Trophoblast cell (in vitro differentiated cells and primary cell): ENCODE data around the gene HAS3.

Experiments used
- DNase-seq, 2 donors: peaks; one replicate each; pipeline ENCODE4 v3.0.0-alpha.2; 2016
- H2AFZ ChIP-seq: 2 replicates; pipeline ENCODE4 v1.6.1; 2013; ENCODE audit warnings: low read length, moderate library complexity, mild to moderate bottlenecking; ENCODE audit not compliant: insufficient read depth, poor library complexity
- H2AK5ac ChIP-seq: 2 replicates; pipeline ENCODE4 v1.6.1; 2013; ENCODE audit warnings: mild to moderate bottlenecking, low read length
- H2BK120ac ChIP-seq: 2 replicates; pipeline ENCODE4 v1.6.1; 2013; ENCODE audit warnings: low read length, mild to moderate bottlenecking, moderate library complexity; ENCODE audit not compliant: insufficient read depth, poor library complexity
- H2BK12ac ChIP-seq: 2 replicates; pipeline ENCODE4 v1.6.1; 2013; ENCODE audit warnings: mild to moderate bottlenecking, low read length, moderate library complexity
- H2BK5ac ChIP-seq: 2 replicates; pipeline ENCODE4 v1.6.1; 2013; ENCODE audit warnings: low read length, low read depth, moderate library complexity, mild to moderate bottlenecking; ENCODE audit not compliant: poor library complexity
- H3K14ac ChIP-seq: 2 replicates; pipeline ENCODE4 v1.6.1; 2013; ENCODE audit warnings: mild to moderate bottlenecking, low read length
- H3K18ac ChIP-seq: 2 replicates; pipeline ENCODE4 v1.6.1; 2013; ENCODE audit warnings: mild to moderate bottlenecking, low read length
- H3K23ac ChIP-seq: 2 replicates; pipeline ENCODE4 v1.6.1; 2013; ENCODE audit warnings: low read length
- H3K27ac ChIP-seq: 2 replicates; pipeline ENCODE4 v1.5.1; 2013; ENCODE audit warnings: low read depth, mild to moderate bottlenecking, inconsistent platforms, low read length, moderate library complexity
- H3K27me3 ChIP-seq: 2 replicates; pipeline ENCODE4 v1.6.1; 2013; ENCODE audit warnings: inconsistent platforms, mild to moderate bottlenecking, low read length, moderate library complexity; ENCODE audit not compliant: insufficient read depth
- H3K36me3 ChIP-seq, 2 experiments: 1 replicate in 1 of 2; 2 replicates in 1 of 2; pipeline ENCODE4 v1.6.1; 2013; ENCODE audit warnings: low read length in 2 of 2, mild to moderate bottlenecking in 2 of 2, moderate library complexity in 1 of 2; ENCODE audit not compliant: insufficient read depth in 2 of 2, control insufficient read depth in 1 of 2
- H3K4ac ChIP-seq: 2 replicates; pipeline ENCODE4 v1.6.1; 2013; ENCODE audit warnings: low read depth, mild to moderate bottlenecking, low read length, moderate library complexity
- H3K4me1 ChIP-seq, 2 experiments: 1 replicate in 1 of 2; 2 replicates in 1 of 2; pipeline ENCODE4 v1.6.1; 2013; ENCODE audit warnings: low read length in 2 of 2, mild to moderate bottlenecking in 2 of 2, moderate library complexity in 1 of 2; ENCODE audit not compliant: insufficient read depth in 2 of 2, control insufficient read depth in 1 of 2
- H3K4me2 ChIP-seq: 2 replicates; pipeline ENCODE4 v1.6.1; 2013; ENCODE audit warnings: inconsistent platforms, mild to moderate bottlenecking, low read length, moderate library complexity
- H3K4me3 ChIP-seq: 2 replicates; pipeline ENCODE4 v1.5.1; 2013; ENCODE audit warnings: mild to moderate bottlenecking, low read depth, low read length, inconsistent platforms
- H3K79me1 ChIP-seq: one replicate; pipeline ENCODE4 v1.6.1; 2013; ENCODE audit warnings: low read length
- H3K79me2 ChIP-seq: 2 replicates; pipeline ENCODE4 v1.6.1; 2013; ENCODE audit warnings: low read length, mild to moderate bottlenecking; ENCODE audit not compliant: control insufficient read depth, insufficient read depth, poor library complexity
- H3K9ac ChIP-seq: 2 replicates; pipeline ENCODE4 v1.6.1; 2013; ENCODE audit warnings: mild to moderate bottlenecking, low read length
- H3K9me3 ChIP-seq: 2 replicates; pipeline ENCODE4 v1.6.1; 2013; ENCODE audit warnings: low read depth, mild to moderate bottlenecking, control low read depth, inconsistent platforms, low read length; ENCODE audit not compliant: insufficient read depth
- H4K12ac ChIP-seq: 2 replicates; pipeline ENCODE4 v1.6.1; 2013; ENCODE audit warnings: low read depth, mild to moderate bottlenecking, low read length, moderate library complexity
- H4K8ac ChIP-seq: 2 replicates; pipeline ENCODE4 v1.6.1; 2013; ENCODE audit warnings: low read depth, mild to moderate bottlenecking, low read length, moderate library complexity
- H4K91ac ChIP-seq: one replicate; pipeline ENCODE4 v1.6.1; 2013; ENCODE audit warnings: low read depth, mild to moderate bottlenecking, low read length, moderate library complexity
- WGBS: extraction: QIAGEN DNeasy Blood & Tissue Kit; methylation state at CpG from one replicate; pipeline ENCODE4 v1.1.7; 2013; ENCODE audit warnings: missing lambda C conversion rate; ENCODE audit not compliant: insufficient read length, insufficient coverage; ENCODE audit errors: extremely low coverage; 5-methylcytosine and 5-hydroxymethylcytosine counted together

The HAS3 gene

GRCh38 chr16:69106491-69107315, 1.2 kb downstream of the HAS3 start:
- Histone ChIP-seq H2AFZ (no peak overlapping the region), H2BK12ac (no peak overlapping the region), H3K79me2 (peaks cover 2% of the 10 kb centered on the region), H3K36me3 (peaks cover 6 to 9% of the 10 kb centered on the region in 2 experiments), H4K8ac (no peak overlapping the region), H4K91ac (no peak overlapping the region), H2BK5ac (no peak overlapping the region), H3K9ac (peak overlapping the region; percentile 16), H3K4me2 (peak overlapping the region; percentile 96), H3K14ac (no peak overlapping the region), H2BK120ac (no peak overlapping the region), H3K27ac (no peak overlapping the region), H3K27me3 (peaks cover 29% of the 10 kb centered on the region), H2AK5ac (no peak overlapping the region), H3K9me3 (peaks cover 4% of the 10 kb centered on the region), H4K12ac (no peak overlapping the region), H3K79me1 (no peaks in the 10 kb centered on the region), H3K23ac (no peak overlapping the region), H3K4me1 (peaks cover 14 to 17% of the 10 kb centered on the region in 2 experiments), H3K4ac (no peak overlapping the region), H3K4me3 (peak overlapping the region; percentile 5), H3K18ac (no peak overlapping the region)
- no CpG with 5 or more reads among the region's 55 CpGs for WGBS
- DNase-seq = no peak

- H2BK120ac ChIP-seq = no peak overlapping the region
- H2AK5ac ChIP-seq = no peak overlapping the region
- peaks cover 4% of the 10 kb centered on the region for H3K9me3 ChIP-seq
- no peak overlapping the region for H4K91ac ChIP-seq
- H3K36me3 ChIP-seq = peaks cover 6 to 9% of the 10 kb centered on the region in 2 experiments
- WGBS = no CpG with 5 or more reads among the region's 52 CpGs
- H3K18ac ChIP-seq = no peak overlapping the region
- no peak overlapping the region for H2BK12ac ChIP-seq
- no peak overlapping the region for H3K27ac ChIP-seq
- peak overlapping the region; percentile 96 for H3K4me2 ChIP-seq
- H4K8ac ChIP-seq = no peak overlapping the region
- H4K12ac ChIP-seq = no peak overlapping the region
- H3K4me3 ChIP-seq = no peak overlapping the region
- peaks cover 29% of the 10 kb centered on the region for H3K27me3 ChIP-seq
- no peak overlapping the region for H2AFZ ChIP-seq
- DNase-seq = peak in 1 of 2 donors; percentile 45
- H3K23ac ChIP-seq = no peak overlapping the region
- no peak overlapping the region for H3K4ac ChIP-seq
- no peak overlapping the region for H3K14ac ChIP-seq
- H2BK5ac ChIP-seq = no peak overlapping the region
- peaks cover 2% of the 10 kb centered on the region for H3K79me2 ChIP-seq
- H3K79me1 ChIP-seq = no peaks in the 10 kb centered on the region
- peaks cover 14 to 23% of the 10 kb centered on the region in 2 experiments for H3K4me1 ChIP-seq
- no peak overlapping the region for H3K9ac ChIP-seq
These were observed 2.0 kb downstream of the HAS3 start for GRCh38 chr16:69107316-69107962.

GRCh38 chr16:69108064-69108904, 2.8 kb downstream of the HAS3 start:
- DNase-seq = no peak
- H3K4me2 ChIP-seq = no peak overlapping the region
- H3K4me1 ChIP-seq = peaks cover 16 to 25% of the 10 kb centered on the region in 2 experiments
- no peak overlapping the region for H3K9ac ChIP-seq
- H2BK120ac ChIP-seq = no peak overlapping the region
- peaks cover 29% of the 10 kb centered on the region for H3K27me3 ChIP-seq
- H3K79me2 ChIP-seq = peaks cover 2% of the 10 kb centered on the region
- no peak overlapping the region for H3K4ac ChIP-seq
- H2BK12ac ChIP-seq = no peak overlapping the region
- no peak overlapping the region for H4K12ac ChIP-seq
- no peak overlapping the region for H4K8ac ChIP-seq
- H2BK5ac ChIP-seq = no peak overlapping the region
- no peak overlapping the region for H3K23ac ChIP-seq
- H2AK5ac ChIP-seq = no peak overlapping the region
- WGBS = no CpG with 5 or more reads among the region's 9 CpGs
- H3K18ac ChIP-seq = no peak overlapping the region
- no peaks in the 10 kb centered on the region for H3K79me1 ChIP-seq
- peaks cover 4% of the 10 kb centered on the region for H3K9me3 ChIP-seq
- no peak overlapping the region for H2AFZ ChIP-seq
- H3K4me3 ChIP-seq = no peak overlapping the region
- H3K14ac ChIP-seq = no peak overlapping the region
- H3K36me3 ChIP-seq = peaks cover 6 to 9% of the 10 kb centered on the region in 2 experiments
- no peak overlapping the region for H3K27ac ChIP-seq
- H4K91ac ChIP-seq = no peak overlapping the region

GRCh38 chr16:69108905-69109252, 3.4 kb downstream of the HAS3 start:
- no peak for DNase-seq
- no peak overlapping the region for H3K4me3 ChIP-seq
- no CpG with 5 or more reads among the region's 4 CpGs for WGBS
- H3K23ac ChIP-seq = no peak overlapping the region
- H2BK5ac ChIP-seq = no peak overlapping the region
- no peak overlapping the region for H3K4ac ChIP-seq
- peaks cover 29% of the 10 kb centered on the region for H3K27me3 ChIP-seq
- H2BK12ac ChIP-seq = no peak overlapping the region
- peaks cover 6 to 9% of the 10 kb centered on the region in 2 experiments for H3K36me3 ChIP-seq
- H4K91ac ChIP-seq = no peak overlapping the region
- no peaks in the 10 kb centered on the region for H3K79me1 ChIP-seq
- no peak overlapping the region for H3K18ac ChIP-seq
- no peak overlapping the region for H3K9ac ChIP-seq
- peaks cover 2% of the 10 kb centered on the region for H3K79me2 ChIP-seq
- H3K14ac ChIP-seq = no peak overlapping the region
- H3K27ac ChIP-seq = no peak overlapping the region
- no peak overlapping the region for H2BK120ac ChIP-seq
- no peak overlapping the region for H3K4me2 ChIP-seq
- peaks cover 17 to 26% of the 10 kb centered on the region in 2 experiments for H3K4me1 ChIP-seq
- H2AFZ ChIP-seq = no peak overlapping the region
- no peak overlapping the region for H2AK5ac ChIP-seq
- no peak overlapping the region for H4K12ac ChIP-seq
- peaks cover 4% of the 10 kb centered on the region for H3K9me3 ChIP-seq
- H4K8ac ChIP-seq = no peak overlapping the region
